Right lobe of liver (tissue), 6 donors: ENCODE results near the gene IFFO2. TPM values are rescaled to one million over a fixed set of nuclear protein-coding genes. Genes with fewer than 3 reads are reported as not detected.

Experiments
- ATAC-seq, 4 donors: fragments of 200-7000 bp; cut with Tn5 transposase; one replicate each; pipeline ENCODE4 v1.9.1; 2020; ENCODE audit warnings: mild to moderate bottlenecking in 4 of 4, moderate library complexity in 4 of 4
- DNase-seq, 3 donors: peaks; one replicate each; pipeline ENCODE4 v3.0.0-alpha.2; 2020
- H3K27ac ChIP-seq, 3 donors: fragments of 200-600 bp; one replicate each; pipeline ENCODE4 v1.8.0; 2022
- H3K27me3 ChIP-seq, 2 donors: fragments of 200-600 bp; one replicate each; pipeline ENCODE4 v1.8.0; 2022
- H3K36me3 ChIP-seq, 4 donors: fragments of 200-600 bp; sonication (generic) in 1 of 4; one replicate each; pipeline versions ENCODE4 v1.5.1 to v1.8.0; 2017 to 2022; ENCODE audit warnings: control low read depth in 1 of 4
- H3K4me1 ChIP-seq, 4 donors: fragments of 200-600 bp; sonication (generic) in 1 of 4; one replicate each; pipeline versions ENCODE4 v1.5.1 to v1.8.0; 2017 to 2022; ENCODE audit warnings: control low read depth in 1 of 4
- H3K4me3 ChIP-seq, 3 donors: fragments of 200-600 bp; one replicate each; pipeline ENCODE4 v1.8.0; 2022
- H3K9me3 ChIP-seq, 4 donors: fragments of 200-600 bp; sonication (generic) in 1 of 4; one replicate each; pipeline versions ENCODE4 v1.5.1 to v1.8.0; 2017 to 2022; ENCODE audit warnings: control low read depth in 1 of 4
- POLR2A ChIP-seq: fragments of 450-650 bp; IDR thresholded peaks from one replicate; pipeline ENCODE4 v1.6.1; 2017; ENCODE audit warnings: antibody characterized with exemption, mild to moderate bottlenecking
- WGBS: methylation state at CpG from one replicate; pipeline ENCODE4 v1.1.6; 2018; ENCODE audit warnings: low coverage, low lambda C conversion rate; ENCODE audit not compliant: insufficient coverage; ENCODE audit errors: missing lambda C conversion rate; 5-methylcytosine and 5-hydroxymethylcytosine counted together
- intact Hi-C, 2 donors: fragments of 100-400 bp; cut with DNase I; formaldehyde crosslinking; loops; one replicate each; pipeline versions ENCODE4 v1.11.2 to v1.14.1; 2022
- total RNA-seq, 6 experiments: library from RNA; depleted of rRNA in 2 of 6; stranded (reverse); fragments of >200 nt in 2 of 6; fragmentation: NEBNext Ultra II Directional in 3 of 6; extraction: Animal tissue kit (Norgen Biotek cat#: 25700) in 3 of 6; gene quantifications; one replicate each; pipeline versions ENCODE4 v1.1.0 to v1.2.4, GENCODE V29; 2016 to 2023
- TF ChIP-seq, protein P1 (sequence below), 4 donors: fragments of 200-600 bp in 3 of 4; fragments of 450-650 bp in 1 of 4; IDR thresholded peaks; one replicate each; pipeline versions ENCODE4 v1.5.1 to v1.8.0; 2016 to 2022; ENCODE audit warnings: antibody characterized with exemption in 4 of 4, mild to moderate bottlenecking in 2 of 4
- donor health status: DM: no; HTN: yes; CAD: no.
- donor health status: DM: no; HTN: no; CAD: no.
- donor health status: DM: no; HTN: no; CAD: no.
- donor health status: DM: no; HTN: yes; CAD: no.
- donor health status: DM: no; HTN: yes; CAD: no.

The IFFO2 gene
- total RNA-seq, 6 experiments from 2014 or later: 2.9 to 12.7 (median 7.2) TPM

DNA sequence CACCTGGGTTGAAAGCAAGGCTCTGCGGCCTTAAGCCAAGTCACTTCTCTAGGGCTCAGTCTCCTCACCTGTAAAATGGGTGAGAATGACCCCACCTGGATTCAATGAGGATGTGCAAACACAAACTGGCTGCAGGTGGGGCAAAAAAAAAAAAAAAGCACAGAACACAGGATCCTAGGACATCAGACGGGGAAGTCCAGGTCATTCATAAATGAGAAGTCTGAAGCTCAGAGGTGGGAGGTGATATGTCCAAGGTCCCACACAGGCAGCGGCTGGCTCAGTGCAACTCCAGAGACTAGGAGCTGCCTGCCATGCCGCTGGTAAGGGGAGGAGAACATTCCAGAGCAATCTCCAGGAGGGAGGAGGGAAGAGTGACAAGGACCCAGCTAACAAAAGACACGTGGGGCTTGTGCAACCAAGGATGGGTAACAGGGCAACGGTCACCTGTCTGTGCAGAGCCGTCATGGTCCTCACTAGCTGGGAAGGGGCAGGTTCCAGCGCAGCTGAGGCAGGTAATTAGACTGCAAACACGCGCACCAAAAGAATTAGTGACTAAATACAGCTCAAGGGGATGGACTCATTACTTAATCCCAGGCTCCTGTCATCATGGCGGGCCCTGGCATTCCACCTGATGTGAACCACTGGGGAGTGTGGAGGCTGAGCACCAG, 19.5 kb downstream of the IFFO2 start:
- no peaks in the 10 kb centered on the region for H3K9me3 ChIP-seq
- H3K36me3 ChIP-seq: no peaks in the 10 kb centered on the region
- no peaks in the 10 kb centered on the region for H3K27me3 ChIP-seq
- intact Hi-C loops: no loop called here
- DNase-seq (peak in 2 of 3 donors; percentile 76 to 83), ATAC-seq (peak; percentile 80 to 91 (median 85))
- peak overlapping the region in 2 of 3 donors; percentile 1 to 70 for H3K27ac ChIP-seq
- H3K4me1 ChIP-seq: peaks cover 0 to 17% (median 0%) of the 10 kb centered on the region in 4 donors
- TF ChIP-seq POLR2A: no peak
- TF ChIP-seq, protein P1, sequence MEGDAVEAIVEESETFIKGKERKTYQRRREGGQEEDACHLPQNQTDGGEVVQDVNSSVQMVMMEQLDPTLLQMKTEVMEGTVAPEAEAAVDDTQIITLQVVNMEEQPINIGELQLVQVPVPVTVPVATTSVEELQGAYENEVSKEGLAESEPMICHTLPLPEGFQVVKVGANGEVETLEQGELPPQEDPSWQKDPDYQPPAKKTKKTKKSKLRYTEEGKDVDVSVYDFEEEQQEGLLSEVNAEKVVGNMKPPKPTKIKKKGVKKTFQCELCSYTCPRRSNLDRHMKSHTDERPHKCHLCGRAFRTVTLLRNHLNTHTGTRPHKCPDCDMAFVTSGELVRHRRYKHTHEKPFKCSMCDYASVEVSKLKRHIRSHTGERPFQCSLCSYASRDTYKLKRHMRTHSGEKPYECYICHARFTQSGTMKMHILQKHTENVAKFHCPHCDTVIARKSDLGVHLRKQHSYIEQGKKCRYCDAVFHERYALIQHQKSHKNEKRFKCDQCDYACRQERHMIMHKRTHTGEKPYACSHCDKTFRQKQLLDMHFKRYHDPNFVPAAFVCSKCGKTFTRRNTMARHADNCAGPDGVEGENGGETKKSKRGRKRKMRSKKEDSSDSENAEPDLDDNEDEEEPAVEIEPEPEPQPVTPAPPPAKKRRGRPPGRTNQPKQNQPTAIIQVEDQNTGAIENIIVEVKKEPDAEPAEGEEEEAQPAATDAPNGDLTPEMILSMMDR (IDR thresholded peaks at IDR 0.05): no peak
- no peak overlapping the region for H3K4me3 ChIP-seq
- WGBS: 52% methylated on average over 7 of the region's 11 CpGs

DNA sequence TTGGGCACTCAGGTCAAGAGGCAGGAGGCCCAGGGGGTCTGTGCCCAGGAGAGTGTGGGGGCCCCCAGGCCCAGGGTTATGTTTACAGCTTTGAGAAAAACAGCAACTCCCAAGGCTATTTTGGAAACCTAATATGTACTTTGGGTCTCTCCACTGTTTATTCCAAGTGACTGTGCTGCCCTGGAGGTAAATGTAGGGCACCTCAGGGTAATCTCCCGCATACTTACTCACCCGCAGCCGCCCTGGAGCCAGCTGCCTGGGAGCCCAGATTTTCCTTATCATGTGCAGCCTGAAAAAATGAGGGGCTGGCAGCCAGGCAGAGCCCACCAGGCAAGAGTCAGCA, 20.0 kb downstream of the IFFO2 start:
- TF ChIP-seq, protein P1 (IDR thresholded peaks at IDR 0.05): no peak
- TF ChIP-seq POLR2A: no peak
- intact Hi-C loops: no loop called here
- Histone ChIP-seq H3K4me3 (no peak overlapping the region), H3K4me1 (peaks cover 0 to 14% (median 0%) of the 10 kb centered on the region in 4 donors), H3K27me3 (no peaks in the 10 kb centered on the region), H3K9me3 (no peaks in the 10 kb centered on the region), H3K36me3 (no peaks in the 10 kb centered on the region), H3K27ac (peak overlapping the region in 2 of 3 donors; percentile 1 to 70)
- DNase-seq: no peak
- no CpG with 5 or more reads among the region's 3 CpGs for WGBS
- ATAC-seq: peak in 1 of 4 donors; percentile 9

DNA sequence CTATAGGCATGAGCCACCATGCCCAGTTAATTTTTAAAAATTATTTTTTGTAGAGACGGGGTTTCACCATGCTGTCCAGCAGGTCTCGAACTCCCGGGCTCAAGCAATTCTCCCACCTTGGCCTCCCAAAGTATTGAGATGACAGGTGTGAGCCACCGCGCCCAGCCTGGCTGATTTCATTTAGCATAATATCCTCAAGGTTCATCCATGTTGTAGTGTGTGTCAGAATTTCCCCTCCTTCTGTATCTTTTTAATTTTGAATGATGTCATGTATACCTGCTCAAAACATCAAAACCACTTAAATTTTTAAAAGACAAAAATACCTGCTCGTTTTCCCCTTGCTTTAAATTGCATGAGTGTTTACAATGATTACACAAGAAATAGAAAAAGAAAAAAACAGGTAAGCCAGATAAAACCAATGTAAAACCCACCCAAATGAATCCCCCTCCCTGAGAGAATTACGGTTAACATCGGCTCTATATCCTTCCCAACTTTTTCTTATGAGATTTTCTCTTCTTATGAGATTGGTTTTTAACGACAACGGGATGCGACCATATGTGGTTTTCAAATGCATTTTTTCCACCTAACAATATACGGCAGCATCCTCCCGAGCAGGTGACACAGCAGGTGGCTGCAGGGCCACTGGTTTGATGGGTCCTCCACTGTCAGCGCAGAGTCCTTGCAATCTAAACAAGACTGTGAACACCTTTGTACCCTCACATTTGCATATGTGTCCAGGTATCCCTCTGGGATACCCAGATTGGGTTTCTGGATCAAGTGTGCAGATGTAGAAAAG, 22.1 kb downstream of the IFFO2 start:
- H3K4me3 ChIP-seq: no peak overlapping the region
- intact Hi-C loops: no loop called here
- no peaks in the 10 kb centered on the region for H3K36me3 ChIP-seq
- ATAC-seq (no peak), DNase-seq (no peak)
- no peaks in the 10 kb centered on the region for H3K9me3 ChIP-seq
- peaks cover 0 to 14% (median 0%) of the 10 kb centered on the region in 4 donors for H3K4me1 ChIP-seq
- WGBS: 82% methylated on average over 13 of the region's 14 CpGs
- H3K27me3 ChIP-seq: no peaks in the 10 kb centered on the region
- no peak overlapping the region for H3K27ac ChIP-seq
- TF ChIP-seq, protein P1 (IDR thresholded peaks at IDR 0.05): no peak
- TF ChIP-seq POLR2A: no peak

DNA sequence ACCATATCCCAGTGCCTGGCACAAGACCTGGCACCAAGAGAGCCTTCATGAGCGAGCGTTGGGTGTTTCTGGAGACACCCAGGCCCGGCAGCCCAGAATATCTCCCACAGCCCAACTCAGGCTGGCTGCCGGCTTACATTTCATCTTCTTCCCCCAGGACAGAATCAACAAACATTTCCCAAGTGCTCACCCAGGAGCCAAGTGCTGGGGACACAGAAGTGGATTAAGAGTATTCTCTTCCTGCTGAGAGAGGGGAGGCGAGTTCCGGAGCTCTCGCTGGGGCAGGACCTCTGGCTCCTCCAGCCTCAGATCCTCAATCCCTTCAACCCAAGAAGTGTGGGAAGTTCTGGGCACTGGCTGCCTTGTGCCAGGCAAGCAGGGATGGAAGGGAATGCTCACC, 23.6 kb downstream of the IFFO2 start:
- TF ChIP-seq, protein P1 (IDR thresholded peaks at IDR 0.05): no peak
- TF ChIP-seq POLR2A: no peak
- intact Hi-C loops: no loop called here
- no peaks in the 10 kb centered on the region for H3K27me3 ChIP-seq
- no peaks in the 10 kb centered on the region for H3K36me3 ChIP-seq
- no peaks in the 10 kb centered on the region for H3K9me3 ChIP-seq
- ATAC-seq (no peak), DNase-seq (no peak)
- peaks cover 0 to 14% (median 0%) of the 10 kb centered on the region in 4 donors for H3K4me1 ChIP-seq
- H3K4me3 ChIP-seq: no peak overlapping the region
- H3K27ac ChIP-seq: no peak overlapping the region
- WGBS: 82% methylated on average over 3 of the region's 7 CpGs
